Activated B cell treated with CpG ODN at 0.5 μM for 24 hours (primary cell): ENCODE results near the gene GTF2I. TPM values are rescaled to one million over a fixed set of nuclear protein-coding genes. Genes with fewer than 3 reads are reported as not detected.

Experiments
- ATAC-seq: fragments of 200-7000 bp; cut with Tn5 transposase; one replicate; pipeline ENCODE4 v1.10.0; 2021; ENCODE audit warnings: low read depth, mild to moderate bottlenecking, moderate library complexity
- CTCF ChIA-PET: fragments of 350-600 bp; sonication (Branson Sonifier 250); formaldehyde crosslinking; loops from one replicate; lab custom pipeline; 2021; ENCODE audit warnings: antibody characterized with exemption; lab: Charles Lee
- POLR2A ChIA-PET: fragments of 350-600 bp; sonication (Branson Sonifier 250); formaldehyde crosslinking; loops from one replicate; lab custom pipeline; 2021; ENCODE audit warnings: antibody characterized with exemption; lab: Charles Lee
- DNase-seq: peaks from one replicate; pipeline ENCODE4 v3.0.0; 2022
- H3K27ac Mint-ChIP-seq: one replicate; pipeline ENCODE4 v1.8.0; 2020; ENCODE audit warnings: mixed read lengths
- H3K27me3 Mint-ChIP-seq: one replicate; pipeline ENCODE4 v1.8.0; 2021; ENCODE audit warnings: mixed read lengths
- H3K36me3 Mint-ChIP-seq: one replicate; pipeline ENCODE4 v1.8.0; 2021; ENCODE audit warnings: low read depth, mixed read lengths
- H3K4me1 Mint-ChIP-seq: one replicate; pipeline ENCODE4 v1.8.0; 2021; ENCODE audit warnings: mixed read lengths
- H3K4me3 Mint-ChIP-seq: one replicate; pipeline ENCODE4 v1.8.0; 2020; ENCODE audit warnings: mild to moderate bottlenecking, mixed read lengths
- H3K9me3 Mint-ChIP-seq: one replicate; pipeline ENCODE4 v1.8.0; 2020; ENCODE audit warnings: mixed read lengths
- CTCF ChIP-seq: fragments of 200-600 bp; IDR thresholded peaks from one replicate; pipeline ENCODE4 v1.8.0; 2022; ENCODE audit warnings: antibody characterized with exemption, mild to moderate bottlenecking
- intact Hi-C: fragments of 100-400 bp; cut with micrococcal nuclease; formaldehyde crosslinking; loops from one replicate; pipeline ENCODE4 v1.15.1; 2024
- total RNA-seq: library from RNA; stranded (reverse); gene quantifications from 2 replicates; pipeline ENCODE4 v1.2.3, GENCODE V29; 2022

Gene GTF2I
- total RNA-seq, 1 donor from 2014 or later: 299 TPM

DNA sequence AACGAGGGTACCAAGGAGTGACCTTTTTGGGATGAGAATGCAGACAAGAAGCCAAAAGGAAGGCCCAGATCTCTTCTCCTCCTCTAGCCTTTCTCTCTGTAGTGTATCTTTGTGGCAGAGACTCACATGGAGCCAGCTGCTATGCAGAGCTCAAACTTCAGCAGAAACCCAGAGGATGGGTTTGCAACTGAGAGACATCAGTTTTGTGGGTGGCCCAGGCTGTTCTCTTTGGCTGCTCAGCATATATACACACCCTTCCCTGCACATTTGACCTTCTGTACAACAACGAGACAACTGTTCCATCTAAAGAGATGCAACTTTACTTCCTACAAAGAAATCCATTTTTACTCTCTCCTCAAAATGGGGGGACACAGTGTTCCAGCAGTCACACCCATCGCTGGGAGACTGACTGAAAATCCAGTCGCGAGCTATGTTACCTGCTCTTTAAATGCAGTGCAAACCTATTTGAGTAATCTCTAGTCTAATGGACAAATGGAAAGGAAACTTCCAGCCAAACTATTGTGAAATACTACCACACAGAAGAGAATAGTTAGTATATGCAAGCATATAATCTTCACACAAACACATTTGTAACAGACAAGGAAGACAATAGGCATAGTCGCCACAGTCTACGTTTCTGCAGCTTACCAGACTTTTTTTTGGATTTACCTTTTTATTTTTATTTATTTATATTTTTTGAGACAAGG is 51.2 kb downstream of the GTF2I start:
- H3K4me3 Mint-ChIP-seq: no peak overlapping the region
- ChIA-PET POLR2A (no interaction called here), CTCF (no interaction called here)
- intact Hi-C loops: no loop called here
- ATAC-seq: no peak
- H3K36me3 Mint-ChIP-seq: peaks cover 82% of the 10 kb centered on the region
- no peaks in the 10 kb centered on the region for H3K4me1 Mint-ChIP-seq
- H3K27ac Mint-ChIP-seq: no peak overlapping the region
- TF ChIP-seq CTCF: no peak
- no peaks in the 10 kb centered on the region for H3K9me3 Mint-ChIP-seq
- no peak for DNase-seq
- H3K27me3 Mint-ChIP-seq: no peaks in the 10 kb centered on the region

DNA sequence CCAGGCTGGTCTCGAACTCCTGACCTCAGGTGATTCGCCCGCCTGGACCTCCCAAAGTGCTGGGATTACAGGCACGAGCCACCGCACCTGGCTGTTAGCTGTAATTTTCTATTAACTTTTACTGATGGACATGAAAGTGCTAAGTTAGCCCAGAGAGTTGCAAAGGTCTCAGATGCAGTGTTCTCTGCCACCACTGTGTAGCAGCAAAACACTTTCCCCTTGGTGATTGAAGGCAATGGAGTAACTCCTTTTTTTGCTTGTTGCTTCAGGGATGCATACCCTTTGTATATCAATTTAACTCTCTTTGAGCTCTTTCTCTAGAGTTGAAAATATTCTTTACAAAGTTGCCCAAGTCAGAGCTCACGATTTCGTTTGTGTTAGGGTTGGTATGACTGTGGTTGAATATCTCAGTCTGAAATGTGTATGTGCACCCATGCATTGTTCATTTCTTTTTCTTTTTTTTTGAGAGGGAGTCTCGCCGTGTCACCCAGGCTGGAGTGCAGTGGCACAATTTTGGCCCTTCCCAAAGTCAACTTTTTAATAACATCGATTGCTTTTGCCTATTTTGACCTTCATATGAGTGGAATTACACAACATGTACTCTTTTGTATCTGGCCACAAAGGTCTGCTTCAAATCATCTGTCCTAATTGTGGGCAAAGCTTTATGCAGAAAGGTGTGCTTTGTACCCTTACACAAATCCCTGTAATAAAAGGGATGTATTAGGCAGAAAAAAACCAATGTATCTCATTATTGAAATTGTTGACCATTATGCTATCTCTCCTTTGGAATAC is 52.6 kb downstream of the GTF2I start:
- Mint-ChIP-seq H3K27me3 (no peaks in the 10 kb centered on the region), H3K4me1 (no peaks in the 10 kb centered on the region), H3K27ac (no peak overlapping the region), H3K9me3 (no peaks in the 10 kb centered on the region), H3K4me3 (no peak overlapping the region), H3K36me3 (peaks cover 89% of the 10 kb centered on the region)
- intact Hi-C loops: loop anchor here (5.0 kb wide), 1 partner anchor 258 kb away; the partner anchor contains the start of gene GTF2IRD1
- no peak for TF ChIP-seq CTCF
- ChIA-PET POLR2A (interaction anchor here (0.5 kb wide), 1 partner anchor 21 kb away, joined by 5 read pairs; no protein-coding TSS in a partner anchor), CTCF (no interaction called here)
- DNase-seq (no peak), ATAC-seq (no peak)

- Mint-ChIP-seq H3K27me3 (no peaks in the 10 kb centered on the region), H3K36me3 (peaks cover 78% of the 10 kb centered on the region)
- CTCF ChIA-PET: no interaction called here
Observed at GRCh38 chr7:74713567-74713966, 56.0 kb downstream of the GTF2I start.

GRCh38 chr7:74717889-74718288 is 60.4 kb downstream of the GTF2I start:
- no peak for TF ChIP-seq CTCF
- no peak overlapping the region for H3K4me3 Mint-ChIP-seq
- H3K27ac Mint-ChIP-seq: no peak overlapping the region
- POLR2A ChIA-PET: no interaction called here
- H3K27me3 Mint-ChIP-seq: no peaks in the 10 kb centered on the region
- DNase-seq: no peak
- intact Hi-C loops: no loop called here
- H3K9me3 Mint-ChIP-seq: no peaks in the 10 kb centered on the region
- no peak for ATAC-seq
- H3K4me1 Mint-ChIP-seq: no peaks in the 10 kb centered on the region
- CTCF ChIA-PET: no interaction called here
- peaks cover 69% of the 10 kb centered on the region for H3K36me3 Mint-ChIP-seq

More at GRCh38 chr7:74713567-74713966, 56.0 kb downstream of the GTF2I start:
- no peaks in the 10 kb centered on the region for H3K9me3 Mint-ChIP-seq
- POLR2A ChIA-PET: no interaction called here
- no peak overlapping the region for H3K4me3 Mint-ChIP-seq
- no peak for DNase-seq
- no peaks in the 10 kb centered on the region for H3K4me1 Mint-ChIP-seq
- H3K27ac Mint-ChIP-seq: no peak overlapping the region
- intact Hi-C loops: loop anchor here (5.0 kb wide), 1 partner anchor 261 kb away; the partner anchor contains the start of gene GTF2IRD1
- TF ChIP-seq CTCF: no peak
- ATAC-seq: no peak

- ATAC-seq (no peak), DNase-seq (no peak)
- ChIA-PET CTCF (no interaction called here), POLR2A (no interaction called here)
- H3K36me3 Mint-ChIP-seq: peaks cover 66% of the 10 kb centered on the region
- no peaks in the 10 kb centered on the region for H3K9me3 Mint-ChIP-seq
- no peak for TF ChIP-seq CTCF
- no peak overlapping the region for H3K4me3 Mint-ChIP-seq
- H3K4me1 Mint-ChIP-seq: no peaks in the 10 kb centered on the region
- intact Hi-C loops: no loop called here
- no peak overlapping the region for H3K27ac Mint-ChIP-seq
- H3K27me3 Mint-ChIP-seq: no peaks in the 10 kb centered on the region
Observed at GRCh38 chr7:74718336-74718735, 60.8 kb downstream of the GTF2I start.
